GM18508 (cell line): Measurements from ENCODE around the gene POU2F1.
"Not testable (repeated sequence)": the region's sequence is repeated elsewhere in the genome, so short reads cannot be mapped to it uniquely, and the experiment has no call there.

Experiments used
- ATAC-seq: cut with Tn5 transposase; IDR thresholded peaks from one replicate; pipeline ENCODE4 v1.9.1; 2021; ENCODE audit warnings: moderate number of reproducible peaks; ENCODE audit not compliant: insufficient read depth, unreplicated experiment

POU2F1 gene

GRCh38 chr1:167304165-167304564 lies 83.5 kb downstream of the POU2F1 start:
- ATAC-seq: no peak

- no peak for ATAC-seq
These were observed 84.5 kb downstream of the POU2F1 start for GRCh38 chr1:167305059-167305705.

GRCh38 chr1:167305706-167306277 lies 85.1 kb downstream of the POU2F1 start:
- no peak for ATAC-seq

- no peak for ATAC-seq
These were observed 90.0 kb downstream of the POU2F1 start for GRCh38 chr1:167310732-167311131.

- ATAC-seq: no peak
These were observed 92.2 kb downstream of the POU2F1 start for GRCh38 chr1:167312871-167313270.

GRCh38 chr1:167314671-167315070 lies 94.0 kb downstream of the POU2F1 start:
- no peak for ATAC-seq

- ATAC-seq: no peak
These were observed 96.8 kb downstream of the POU2F1 start for GRCh38 chr1:167317463-167317862.

GRCh38 chr1:167319206-167319605 lies 98.5 kb downstream of the POU2F1 start:
- not testable (repeated sequence) for ATAC-seq

GRCh38 chr1:167322483-167322882 lies 101.8 kb downstream of the POU2F1 start:
- ATAC-seq: no peak

- ATAC-seq: no peak
These were observed 104.5 kb downstream of the POU2F1 start for GRCh38 chr1:167325151-167325550.

GRCh38 chr1:167328306-167328815 lies 107.7 kb downstream of the POU2F1 start:
- ATAC-seq: no peak

GRCh38 chr1:167328816-167329483 lies 108.3 kb downstream of the POU2F1 start:
- ATAC-seq: peak; percentile 54

GRCh38 chr1:167330601-167331293 lies 110.1 kb downstream of the POU2F1 start:
- no peak for ATAC-seq

- ATAC-seq: no peak
These were observed 111.0 kb downstream of the POU2F1 start for GRCh38 chr1:167331650-167332049.

- no peak for ATAC-seq
These were observed 111.8 kb downstream of the POU2F1 start for GRCh38 chr1:167332503-167332902.

- no peak for ATAC-seq
These were observed 112.4 kb downstream of the POU2F1 start for GRCh38 chr1:167333124-167333523.

- ATAC-seq: no peak
These were observed 113.0 kb downstream of the POU2F1 start for GRCh38 chr1:167333703-167334102.

- no peak for ATAC-seq
These were observed 118.7 kb downstream of the POU2F1 start for GRCh38 chr1:167339405-167339804.

GRCh38 chr1:167342846-167343245 lies 122.2 kb downstream of the POU2F1 start:
- peak; percentile 81 for ATAC-seq

GRCh38 chr1:167344112-167344511 lies 123.4 kb downstream of the POU2F1 start:
- no peak for ATAC-seq
